Neural progenitor cell (in vitro differentiated cells): ENCODE data around the gene SLC2A13.

ENCODE experiments used
- EZH2 ChIP-seq: fragments of 200-600 bp; sonication (generic); IDR thresholded peaks from 2 replicates; pipeline ENCODE4 v1.6.1; 2017; ENCODE audit warnings: antibody characterized with exemption, mild to moderate bottlenecking, moderate library complexity
- TF ChIP-seq, protein P1 (sequence below): fragments of 200-600 bp; sonication (generic); IDR thresholded peaks from 2 replicates; pipeline ENCODE4 v1.5.1; 2017; ENCODE audit warnings: antibody characterized with exemption, mild to moderate bottlenecking

DNA sequence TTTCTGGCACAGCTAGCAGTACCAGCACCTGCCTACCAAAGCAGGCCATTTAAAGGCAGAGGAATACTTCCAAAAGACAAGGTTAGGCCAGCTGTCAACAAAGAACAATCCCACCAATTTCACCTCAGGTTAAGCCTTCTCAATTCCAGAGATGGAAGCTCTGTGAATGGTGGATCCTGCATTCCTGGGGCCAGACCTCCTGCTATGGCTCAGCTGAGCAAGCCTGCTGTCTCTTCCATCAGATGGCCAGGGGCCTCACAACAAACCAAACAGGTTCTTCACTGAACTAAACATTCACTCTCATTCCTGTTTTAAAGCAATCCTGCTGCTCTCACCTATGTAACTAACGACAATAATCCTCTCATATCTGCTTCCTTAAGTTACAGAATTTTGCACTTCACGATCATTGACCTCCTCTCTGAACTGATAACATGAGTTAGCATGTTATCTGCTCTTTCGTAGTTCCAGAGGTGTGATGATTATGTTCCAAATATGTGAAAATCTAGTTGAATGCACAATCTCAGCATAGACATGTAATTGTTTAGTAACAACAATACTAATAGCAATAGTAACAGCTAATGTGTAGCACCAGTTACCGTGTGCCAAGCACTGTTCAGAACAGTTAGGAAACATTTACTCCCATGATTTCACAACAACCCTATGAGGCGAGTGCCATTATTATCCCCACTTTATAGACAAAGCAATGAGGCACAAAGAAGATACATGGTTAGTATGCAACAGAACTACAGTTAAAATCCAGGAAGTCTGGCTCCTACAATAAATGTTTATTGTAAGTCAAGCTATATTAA lies 73.2 kb downstream of the SLC2A13 start:
- no peak for TF ChIP-seq EZH2
- TF ChIP-seq, protein P1, sequence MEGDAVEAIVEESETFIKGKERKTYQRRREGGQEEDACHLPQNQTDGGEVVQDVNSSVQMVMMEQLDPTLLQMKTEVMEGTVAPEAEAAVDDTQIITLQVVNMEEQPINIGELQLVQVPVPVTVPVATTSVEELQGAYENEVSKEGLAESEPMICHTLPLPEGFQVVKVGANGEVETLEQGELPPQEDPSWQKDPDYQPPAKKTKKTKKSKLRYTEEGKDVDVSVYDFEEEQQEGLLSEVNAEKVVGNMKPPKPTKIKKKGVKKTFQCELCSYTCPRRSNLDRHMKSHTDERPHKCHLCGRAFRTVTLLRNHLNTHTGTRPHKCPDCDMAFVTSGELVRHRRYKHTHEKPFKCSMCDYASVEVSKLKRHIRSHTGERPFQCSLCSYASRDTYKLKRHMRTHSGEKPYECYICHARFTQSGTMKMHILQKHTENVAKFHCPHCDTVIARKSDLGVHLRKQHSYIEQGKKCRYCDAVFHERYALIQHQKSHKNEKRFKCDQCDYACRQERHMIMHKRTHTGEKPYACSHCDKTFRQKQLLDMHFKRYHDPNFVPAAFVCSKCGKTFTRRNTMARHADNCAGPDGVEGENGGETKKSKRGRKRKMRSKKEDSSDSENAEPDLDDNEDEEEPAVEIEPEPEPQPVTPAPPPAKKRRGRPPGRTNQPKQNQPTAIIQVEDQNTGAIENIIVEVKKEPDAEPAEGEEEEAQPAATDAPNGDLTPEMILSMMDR, result no peak
